Keratinocyte (primary cell): ENCODE measurements around the gene LPAR1. TPM values are rescaled to one million over a fixed set of nuclear protein-coding genes. Genes with fewer than 3 reads are reported as not detected.

ENCODE experiments used
- DNase-seq: peaks from one replicate; pipeline ENCODE4 v3.0.0-alpha.2; 2011; ENCODE audit warnings: low read depth, missing footprints, low spot score
- FAIRE-seq: peaks from 2 replicates; lab custom pipeline; 2011; peaks lifted over from hg19 to GRCh38; lab: Jason Lieb, UNC
- H2AFZ ChIP-seq: 2 replicates; pipeline ENCODE4 v1.6.0; 2012; ENCODE audit warnings: low read length, control low read depth, inconsistent platforms; ENCODE audit not compliant: control insufficient read depth
- H3K27ac ChIP-seq: 2 replicates; pipeline ENCODE4 v1.5.1; 2011; ENCODE audit warnings: low read length; ENCODE audit not compliant: control insufficient read depth, insufficient read depth
- H3K27me3 ChIP-seq: 3 replicates; pipeline ENCODE4 v1.6.0; 2011; ENCODE audit warnings: low read length; ENCODE audit not compliant: control insufficient read depth, insufficient read depth; ENCODE audit errors: extremely low read depth
- H3K36me3 ChIP-seq, 2 experiments: 2 replicates in 1 of 2; 3 replicates in 1 of 2; pipeline ENCODE4 v1.5.1; 2011; ENCODE audit warnings: low read length in 2 of 2, mild to moderate bottlenecking in 1 of 2; ENCODE audit not compliant: control insufficient read depth in 2 of 2, insufficient read depth in 2 of 2; ENCODE audit errors: extremely low read depth in 1 of 2
- H3K4me1 ChIP-seq: 3 replicates; pipeline ENCODE4 v1.5.1; 2011; ENCODE audit warnings: low read length; ENCODE audit not compliant: control insufficient read depth, insufficient read depth; ENCODE audit errors: extremely low read depth
- H3K4me2 ChIP-seq: 3 replicates; pipeline ENCODE4 v1.6.0; 2011; ENCODE audit warnings: low read depth, low read length; ENCODE audit not compliant: control insufficient read depth, insufficient read depth; ENCODE audit errors: extremely low read depth
- H3K4me3 ChIP-seq, 3 experiments: fragments of 200-600 bp in 1 of 3; sonication (generic) in 1 of 3; 2 replicates in 2 of 3; 3 replicates in 1 of 3; pipeline ENCODE4 v1.5.1; 2011 to 2016; ENCODE audit warnings: low read length in 3 of 3, mild to moderate bottlenecking in 3 of 3, control low read depth in 2 of 3, inconsistent platforms in 1 of 3, low read depth in 1 of 3, mixed read lengths in 1 of 3, mixed run types in 1 of 3, moderate library complexity in 1 of 3; ENCODE audit not compliant: control insufficient read depth in 2 of 3, insufficient read depth in 2 of 3; ENCODE audit errors: extremely low read depth in 1 of 3
- H3K79me2 ChIP-seq: 2 replicates; pipeline ENCODE4 v1.6.0; 2012; ENCODE audit warnings: low read length; ENCODE audit not compliant: control insufficient read depth, insufficient read depth
- H3K9ac ChIP-seq: 3 replicates; pipeline ENCODE4 v1.6.0; 2011; ENCODE audit warnings: low read length; ENCODE audit not compliant: control insufficient read depth, insufficient read depth; ENCODE audit errors: extremely low read depth
- H3K9me1 ChIP-seq: 3 replicates; pipeline ENCODE4 v1.6.0; 2011; ENCODE audit warnings: low read length; ENCODE audit not compliant: control insufficient read depth, insufficient read depth; ENCODE audit errors: extremely low read depth
- H3K9me3 ChIP-seq: 2 replicates; pipeline ENCODE4 v1.5.1; 2012; ENCODE audit warnings: low read depth, low read length; ENCODE audit not compliant: control insufficient read depth
- H4K20me1 ChIP-seq: 3 replicates; pipeline ENCODE4 v1.6.0; 2011; ENCODE audit warnings: low read length; ENCODE audit not compliant: control insufficient read depth, insufficient read depth; ENCODE audit errors: extremely low read depth
- EZH2 ChIP-seq: IDR thresholded peaks from one replicate; pipeline ENCODE4 v1.6.1; 2012; ENCODE audit warnings: inconsistent platforms, mild to moderate bottlenecking, low read length, moderate library complexity
- dilution Hi-C: fragments of 300-500 bp; cut with MboI; formaldehyde crosslinking; loops from one replicate; pipeline ENCODE4 v1.7.0; 2020; ENCODE audit warnings: low sequenced_read_pairs; ENCODE audit not compliant: extremely low pct_ligation_motif_present
- polyA plus RNA-seq, 5 experiments: library from polyadenylated mRNA; depleted of rRNA in 3 of 5; stranded (reverse) in 3 of 5; stranded (forward) in 1 of 5; unstranded in 1 of 5; fragments of >200 nt; gene quantifications; 1 replicate in 1 of 5; 2 replicates in 3 of 5; 3 replicates in 1 of 5; pipeline versions ENCODE4 v1.2.1 to v1.2.3, GENCODE V29; 2011 to 2012; ENCODE audit warnings: missing spikeins in 2 of 5, low read depth in 1 of 5, low replicate concordance in 1 of 5
- TF ChIP-seq, protein P1 (sequence below), 3 experiments: IDR thresholded peaks in 1 of 3; conservative IDR thresholded peaks in 1 of 3; optimal IDR thresholded peaks in 1 of 3; 2 replicates in 2 of 3; 3 replicates in 1 of 3; pipeline versions ENCODE3 to v1.5.1; 2011; ENCODE audit warnings: low read length in 3 of 3, mild to moderate bottlenecking in 3 of 3, moderate library complexity in 2 of 3, control low read depth in 1 of 3, inconsistent platforms in 1 of 3; ENCODE audit not compliant: insufficient read depth in 2 of 3; ENCODE audit errors: extremely low read depth in 1 of 3

Gene LPAR1
- polyA plus RNA-seq, 1 donor (not counting 4 experiments of a cell fraction or from before 2014, with no cell fraction given) = 43.2 TPM

DNA sequence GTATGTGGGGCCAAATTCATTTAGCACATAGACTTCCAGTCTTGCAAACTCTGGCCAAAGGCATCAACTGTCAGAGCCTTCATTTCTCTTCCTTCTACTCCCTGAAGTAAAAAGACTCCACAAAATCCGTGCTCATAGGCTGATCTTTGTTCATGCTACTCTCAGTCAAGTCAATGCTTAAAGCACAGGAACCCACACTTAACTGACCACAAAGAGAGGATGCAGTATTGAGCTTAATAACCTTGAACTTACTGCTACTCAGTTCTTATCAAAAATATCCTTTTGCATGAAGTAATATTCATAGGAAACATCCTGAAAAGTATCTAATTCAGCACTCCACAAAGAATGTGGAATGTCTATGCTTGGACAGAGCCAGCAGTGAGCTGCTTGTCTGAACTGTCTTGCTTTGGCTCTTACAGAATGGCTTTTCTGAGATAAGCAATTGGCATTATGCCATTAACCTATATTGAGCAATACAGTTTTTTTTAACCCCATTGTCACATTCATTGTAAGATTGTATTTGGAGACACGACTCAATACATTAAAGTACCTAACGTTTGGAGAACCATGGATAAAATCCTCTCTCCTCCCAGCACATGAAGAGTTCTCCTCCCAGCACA is 21.7 kb downstream of the LPAR1 start:
- Histone ChIP-seq H3K27ac (no peak overlapping the region), H3K27me3 (no peaks in the 10 kb centered on the region), H3K4me3 (no peak overlapping the region), H3K9me3 (no peaks in the 10 kb centered on the region), H3K4me2 (peak overlapping the region; percentile 18), H3K9me1 (no peaks in the 10 kb centered on the region), H3K79me2 (peaks cover 65% of the 10 kb centered on the region), H2AFZ (no peak overlapping the region), H4K20me1 (no peaks in the 10 kb centered on the region), H3K4me1 (peaks cover 19% of the 10 kb centered on the region), H3K36me3 (no peaks in the 10 kb centered on the region), H3K9ac (no peak overlapping the region)
- TF ChIP-seq EZH2 = no peak
- TF ChIP-seq, protein P1, sequence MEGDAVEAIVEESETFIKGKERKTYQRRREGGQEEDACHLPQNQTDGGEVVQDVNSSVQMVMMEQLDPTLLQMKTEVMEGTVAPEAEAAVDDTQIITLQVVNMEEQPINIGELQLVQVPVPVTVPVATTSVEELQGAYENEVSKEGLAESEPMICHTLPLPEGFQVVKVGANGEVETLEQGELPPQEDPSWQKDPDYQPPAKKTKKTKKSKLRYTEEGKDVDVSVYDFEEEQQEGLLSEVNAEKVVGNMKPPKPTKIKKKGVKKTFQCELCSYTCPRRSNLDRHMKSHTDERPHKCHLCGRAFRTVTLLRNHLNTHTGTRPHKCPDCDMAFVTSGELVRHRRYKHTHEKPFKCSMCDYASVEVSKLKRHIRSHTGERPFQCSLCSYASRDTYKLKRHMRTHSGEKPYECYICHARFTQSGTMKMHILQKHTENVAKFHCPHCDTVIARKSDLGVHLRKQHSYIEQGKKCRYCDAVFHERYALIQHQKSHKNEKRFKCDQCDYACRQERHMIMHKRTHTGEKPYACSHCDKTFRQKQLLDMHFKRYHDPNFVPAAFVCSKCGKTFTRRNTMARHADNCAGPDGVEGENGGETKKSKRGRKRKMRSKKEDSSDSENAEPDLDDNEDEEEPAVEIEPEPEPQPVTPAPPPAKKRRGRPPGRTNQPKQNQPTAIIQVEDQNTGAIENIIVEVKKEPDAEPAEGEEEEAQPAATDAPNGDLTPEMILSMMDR (optimal IDR thresholded peaks at IDR 0.05 in 1 of 3, IDR thresholded peaks at IDR 0.05 in 1 of 3, conservative IDR thresholded peaks at IDR 0.05 in 1 of 3; ENCODE audit: extremely low read depth in 1 of 3, insufficient read depth in 2 of 3, low read length in 3 of 3) = no peak
- DNase-seq = no peak
- peak; percentile 87 for FAIRE-seq
- dilution Hi-C loops = no loop called here

DNA sequence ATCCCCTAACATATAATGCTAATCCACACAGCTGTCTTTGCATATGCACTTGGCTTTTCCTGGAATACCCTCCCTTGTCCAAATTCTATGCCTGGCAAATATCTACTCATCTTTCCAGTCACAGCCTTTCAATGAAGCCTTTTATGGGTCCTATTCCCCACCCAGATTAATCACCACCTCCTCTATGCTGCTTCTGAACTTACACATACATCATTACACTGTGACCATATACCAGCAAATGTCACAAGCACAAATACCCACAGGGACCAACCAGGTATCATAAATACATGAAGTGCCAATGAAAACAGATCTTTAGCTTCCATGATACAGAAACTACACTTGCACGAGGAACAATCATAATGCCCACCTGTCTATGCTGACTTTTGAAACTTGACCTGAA is 22.3 kb downstream of the LPAR1 start:
- H2AFZ ChIP-seq = no peak overlapping the region
- peaks cover 67% of the 10 kb centered on the region for H3K79me2 ChIP-seq
- H3K9me3 ChIP-seq = no peaks in the 10 kb centered on the region
- TF ChIP-seq, protein P1 (optimal IDR thresholded peaks at IDR 0.05 in 1 of 3, IDR thresholded peaks at IDR 0.05 in 1 of 3, conservative IDR thresholded peaks at IDR 0.05 in 1 of 3; ENCODE audit: extremely low read depth in 1 of 3, insufficient read depth in 2 of 3, low read length in 3 of 3) = no peak
- no peak for TF ChIP-seq EZH2
- H3K9ac ChIP-seq = no peak overlapping the region
- H3K4me1 ChIP-seq = peaks cover 19% of the 10 kb centered on the region
- no peak for FAIRE-seq
- no peaks in the 10 kb centered on the region for H3K27me3 ChIP-seq
- no peak overlapping the region for H3K4me3 ChIP-seq
- H3K36me3 ChIP-seq = no peaks in the 10 kb centered on the region
- no peak overlapping the region for H3K4me2 ChIP-seq
- H3K27ac ChIP-seq = no peak overlapping the region
- DNase-seq = no peak
- no peaks in the 10 kb centered on the region for H3K9me1 ChIP-seq
- no peaks in the 10 kb centered on the region for H4K20me1 ChIP-seq
- dilution Hi-C loops = no loop called here
